ENCODE data around the gene SLC25A29.

- TF ChIP-seq POLR2A (IDR thresholded peaks at IDR 0.05) = no peak
- no peak for TF ChIP-seq CTCF (IDR thresholded peaks at IDR 0.05)
These were observed 7.0 kb downstream of the SLC25A29 start for GRCh38 chr14:100299238-100299560.

Measured in adrenal gland (tissue), 5 donors.